GM23338 (cell line): Measurements from ENCODE around the gene STARD3.

Source experiments
- CREB1 ChIP-seq: fragments of 250-450 bp; sonication (Bioruptor Pico); IDR thresholded peaks from 2 replicates; pipeline ENCODE4 v1.5.0; 2020; ENCODE audit warnings: low read depth, mild to moderate bottlenecking, moderate library complexity
- CTCF ChIP-seq, 2 experiments: fragments of 200-600 bp in 1 of 2; sonication (generic) in 1 of 2; conservative IDR thresholded peaks; 2 replicates each; pipeline versions ENCODE4 v1.5.1 to v1.6.1; 2016 to 2017; ENCODE audit warnings: antibody characterized with exemption in 2 of 2, low read depth in 2 of 2, mild to moderate bottlenecking in 2 of 2, moderate library complexity in 1 of 2
- ETS1 ChIP-seq: IDR thresholded peaks from 2 replicates; pipeline ENCODE4 v1.6.1; 2016; ENCODE audit warnings: antibody characterized with exemption
- EZH2 ChIP-seq: fragments of 200-600 bp; sonication (generic); IDR thresholded peaks from one replicate; pipeline ENCODE4 v1.8.0; 2017; ENCODE audit warnings: antibody characterized with exemption, mild to moderate bottlenecking, low read depth; ENCODE audit not compliant: unreplicated experiment
- EZH2phosphoT487 ChIP-seq: fragments of 200-600 bp; sonication (generic); IDR thresholded peaks from one replicate; pipeline ENCODE4 v1.8.1; 2018; ENCODE audit warnings: antibody characterized with exemption; ENCODE audit not compliant: unreplicated experiment
- JUNB ChIP-seq: IDR thresholded peaks from one replicate; pipeline ENCODE4 v1.6.1; 2016; ENCODE audit warnings: antibody characterized with exemption; ENCODE audit not compliant: unreplicated experiment
- NANOG ChIP-seq: IDR thresholded peaks from 2 replicates; pipeline ENCODE4 v1.6.1; 2016; ENCODE audit warnings: antibody characterized with exemption, borderline replicate concordance
- POLR2AphosphoS5 ChIP-seq: IDR thresholded peaks from 2 replicates; pipeline ENCODE4 v1.6.1; 2016; ENCODE audit warnings: antibody characterized with exemption, low read depth
- REST ChIP-seq: IDR thresholded peaks from one replicate; pipeline ENCODE4 v1.6.1; 2018; ENCODE audit warnings: antibody characterized with exemption; ENCODE audit not compliant: unreplicated experiment
- STAT1 ChIP-seq: IDR thresholded peaks from one replicate; pipeline ENCODE4 v1.6.1; 2016; ENCODE audit warnings: antibody characterized with exemption; ENCODE audit not compliant: unreplicated experiment
- ZNF114 ChIP-seq: fragments of 250-450 bp; sonication (Bioruptor Pico); IDR thresholded peaks from 2 replicates; pipeline ENCODE4 v1.5.0; 2020; ENCODE audit warnings: mild to moderate bottlenecking, moderate library complexity

GRCh38 chr17:39655105-39655504, 18.2 kb downstream of the STARD3 start:
- TF ChIP-seq CTCF (conservative IDR thresholded peaks at IDR 0.05; ENCODE audit: low read depth in 2 of 2): no peak
- no peak for TF ChIP-seq POLR2AphosphoS5
- TF ChIP-seq EZH2: no peak
- no peak for TF ChIP-seq REST
- TF ChIP-seq ETS1: no peak
- no peak for TF ChIP-seq CREB1
- TF ChIP-seq EZH2phosphoT487: no peak
- TF ChIP-seq ZNF114 (CRISPR knock-in tag): no peak
- no peak for TF ChIP-seq JUNB
- TF ChIP-seq NANOG: no peak
- TF ChIP-seq STAT1: no peak
